HEK293 (cell line): ENCODE results near the gene LCN6.

Source experiments
- CTCF ChIA-PET: fragments of 350-600 bp; formaldehyde crosslinking; extraction: SDS; loops from one replicate; lab custom pipeline; 2021; ENCODE audit warnings: antibody characterized with exemption; lab: Yijun Ruan, JAX
- POLR2A ChIA-PET: fragments of 300-600 bp; formaldehyde crosslinking; extraction: SDS; loops from one replicate; lab custom pipeline; 2020; ENCODE audit warnings: antibody characterized with exemption, inconsistent platforms; lab: Yijun Ruan, JAX
- H3K27ac ChIP-seq: fragments of 200-500 bp; sonication (Bioruptor generic); 2 replicates; pipeline ENCODE4 v1.5.1; 2014; ENCODE audit warnings: low read depth, low read length, control low read depth, inconsistent platforms; ENCODE audit errors: extremely low read depth
- H3K36me3 ChIP-seq, 2 experiments: fragments of 200-500 bp in 1 of 2; sonication (Bioruptor generic) in 1 of 2; 1 replicate in 1 of 2; 2 replicates in 1 of 2; pipeline ENCODE4 v1.5.1; 2014 to 2017; ENCODE audit warnings: inconsistent platforms in 2 of 2, low read length in 2 of 2; ENCODE audit not compliant: control insufficient read depth in 2 of 2, insufficient read depth in 1 of 2
- H3K4me1 ChIP-seq: fragments of 200-500 bp; sonication (Bioruptor generic); 2 replicates; pipeline ENCODE4 v1.5.1; 2014; ENCODE audit warnings: mild to moderate bottlenecking, low read length, inconsistent platforms; ENCODE audit not compliant: control insufficient read depth, insufficient read depth
- H3K4me3 ChIP-seq: 2 replicates; pipeline ENCODE4 v1.5.1; 2011; ENCODE audit warnings: low read depth, mild to moderate bottlenecking, control low read depth, low read length, moderate library complexity
- H3K9me3 ChIP-seq: fragments of 200-500 bp; sonication (Bioruptor generic); 2 replicates; pipeline ENCODE4 v1.5.1; 2014; ENCODE audit warnings: low read depth, low read length, inconsistent platforms; ENCODE audit not compliant: control insufficient read depth, insufficient read depth
- GLIS2 ChIP-seq: fragments of 450-650 bp; formaldehyde crosslinking; IDR thresholded peaks from 2 replicates; pipeline ENCODE4 v1.5.1; 2016; ENCODE audit warnings: missing biosample characterization, missing genetic modification characterization
- HOXA7 ChIP-seq: sonication (generic); formaldehyde crosslinking; IDR thresholded peaks from 2 replicates; pipeline ENCODE4 v1.8.1; 2022; ENCODE audit warnings: missing genetic modification reagents, borderline replicate concordance
- HOXC10 ChIP-seq: sonication (generic); formaldehyde crosslinking; IDR thresholded peaks from 2 replicates; pipeline ENCODE4 v1.8.1; 2023; ENCODE audit warnings: mild to moderate bottlenecking, missing genetic modification reagents
- REPIN1 ChIP-seq: fragments of 450-650 bp; formaldehyde crosslinking; IDR thresholded peaks from 2 replicates; pipeline ENCODE4 v1.5.1; 2017; ENCODE audit warnings: missing biosample characterization, missing genetic modification characterization, low read depth
- SP3 ChIP-seq: fragments of 450-650 bp; formaldehyde crosslinking; IDR thresholded peaks from 2 replicates; pipeline ENCODE4 v1.5.1; 2016; ENCODE audit warnings: missing biosample characterization, missing genetic modification characterization
- ZBTB21 ChIP-seq: fragments of 450-650 bp; formaldehyde crosslinking; IDR thresholded peaks from 2 replicates; pipeline ENCODE4 v1.5.1; 2017; ENCODE audit warnings: missing biosample characterization, missing genetic modification characterization
- ZBTB44 ChIP-seq: fragments of 450-650 bp; IDR thresholded peaks from 2 replicates; pipeline ENCODE4 v1.5.1; 2018; ENCODE audit warnings: missing biosample characterization, mild to moderate bottlenecking, missing genetic modification characterization
- ZFHX2 ChIP-seq: fragments of 450-650 bp; formaldehyde crosslinking; conservative IDR thresholded peaks from 2 replicates; pipeline ENCODE4 v1.5.1; 2016; ENCODE audit warnings: missing biosample characterization, missing genetic modification characterization
- ZNF175 ChIP-seq: fragments of 450-650 bp; formaldehyde crosslinking; IDR thresholded peaks from 2 replicates; pipeline ENCODE4 v1.5.1; 2016; ENCODE audit warnings: missing biosample characterization, missing genetic modification characterization
- ZNF211 ChIP-seq: fragments of 450-650 bp; formaldehyde crosslinking; IDR thresholded peaks from 2 replicates; pipeline ENCODE4 v1.5.1; 2016; ENCODE audit warnings: low read depth, missing biosample characterization, missing genetic modification characterization
- ZNF354C ChIP-seq: fragments of 450-650 bp; formaldehyde crosslinking; IDR thresholded peaks from 2 replicates; pipeline ENCODE4 v1.5.1; 2016; ENCODE audit warnings: missing biosample characterization, missing genetic modification characterization, low read depth, borderline replicate concordance
- ZNF433 ChIP-seq: fragments of 450-650 bp; formaldehyde crosslinking; IDR thresholded peaks from 2 replicates; pipeline ENCODE4 v1.5.1; 2016; ENCODE audit warnings: missing biosample characterization, missing genetic modification characterization, low read depth
- ZNF549 ChIP-seq: fragments of 450-650 bp; IDR thresholded peaks from 2 replicates; pipeline ENCODE4 v1.5.1; 2018; ENCODE audit warnings: missing biosample characterization, missing genetic modification characterization, mild to moderate bottlenecking, inconsistent platforms, moderate library complexity
- ZNF626 ChIP-seq: fragments of 450-650 bp; sonication (Bioruptor Pico); formaldehyde crosslinking; IDR thresholded peaks from 2 replicates; pipeline ENCODE4 v1.5.1; 2018; ENCODE audit warnings: missing biosample characterization, missing genetic modification characterization, inconsistent platforms
- ZNF76 ChIP-seq: fragments of 450-650 bp; formaldehyde crosslinking; IDR thresholded peaks from 2 replicates; pipeline ENCODE4; 2016; ENCODE audit warnings: low read depth, missing biosample characterization, missing genetic modification characterization, borderline replicate concordance
- ZSCAN16 ChIP-seq: fragments of 450-650 bp; formaldehyde crosslinking; IDR thresholded peaks from 2 replicates; pipeline ENCODE4 v1.5.1; 2016; ENCODE audit warnings: missing biosample characterization, missing genetic modification characterization
- TF ChIP-seq, protein P1 (sequence below): fragments of 450-650 bp; formaldehyde crosslinking; conservative IDR thresholded peaks from 2 replicates; pipeline ENCODE4 v1.5.1; 2016; ENCODE audit warnings: low read depth, missing biosample characterization, missing genetic modification characterization
- TF ChIP-seq, protein P2 (sequence below): fragments of 450-650 bp; formaldehyde crosslinking; IDR thresholded peaks from 2 replicates; pipeline ENCODE4 v1.5.1; 2016; ENCODE audit warnings: missing biosample characterization, missing genetic modification characterization

LCN6 gene

GRCh38 chr9:136740491-136740890 is 7.8 kb downstream of the LCN6 start:
- no peak for TF ChIP-seq ZNF211 (tag by site-specific recombination)
- TF ChIP-seq ZNF175 (tag by site-specific recombination), result no peak
- TF ChIP-seq HOXA7, result no peak
- TF ChIP-seq, protein P1, sequence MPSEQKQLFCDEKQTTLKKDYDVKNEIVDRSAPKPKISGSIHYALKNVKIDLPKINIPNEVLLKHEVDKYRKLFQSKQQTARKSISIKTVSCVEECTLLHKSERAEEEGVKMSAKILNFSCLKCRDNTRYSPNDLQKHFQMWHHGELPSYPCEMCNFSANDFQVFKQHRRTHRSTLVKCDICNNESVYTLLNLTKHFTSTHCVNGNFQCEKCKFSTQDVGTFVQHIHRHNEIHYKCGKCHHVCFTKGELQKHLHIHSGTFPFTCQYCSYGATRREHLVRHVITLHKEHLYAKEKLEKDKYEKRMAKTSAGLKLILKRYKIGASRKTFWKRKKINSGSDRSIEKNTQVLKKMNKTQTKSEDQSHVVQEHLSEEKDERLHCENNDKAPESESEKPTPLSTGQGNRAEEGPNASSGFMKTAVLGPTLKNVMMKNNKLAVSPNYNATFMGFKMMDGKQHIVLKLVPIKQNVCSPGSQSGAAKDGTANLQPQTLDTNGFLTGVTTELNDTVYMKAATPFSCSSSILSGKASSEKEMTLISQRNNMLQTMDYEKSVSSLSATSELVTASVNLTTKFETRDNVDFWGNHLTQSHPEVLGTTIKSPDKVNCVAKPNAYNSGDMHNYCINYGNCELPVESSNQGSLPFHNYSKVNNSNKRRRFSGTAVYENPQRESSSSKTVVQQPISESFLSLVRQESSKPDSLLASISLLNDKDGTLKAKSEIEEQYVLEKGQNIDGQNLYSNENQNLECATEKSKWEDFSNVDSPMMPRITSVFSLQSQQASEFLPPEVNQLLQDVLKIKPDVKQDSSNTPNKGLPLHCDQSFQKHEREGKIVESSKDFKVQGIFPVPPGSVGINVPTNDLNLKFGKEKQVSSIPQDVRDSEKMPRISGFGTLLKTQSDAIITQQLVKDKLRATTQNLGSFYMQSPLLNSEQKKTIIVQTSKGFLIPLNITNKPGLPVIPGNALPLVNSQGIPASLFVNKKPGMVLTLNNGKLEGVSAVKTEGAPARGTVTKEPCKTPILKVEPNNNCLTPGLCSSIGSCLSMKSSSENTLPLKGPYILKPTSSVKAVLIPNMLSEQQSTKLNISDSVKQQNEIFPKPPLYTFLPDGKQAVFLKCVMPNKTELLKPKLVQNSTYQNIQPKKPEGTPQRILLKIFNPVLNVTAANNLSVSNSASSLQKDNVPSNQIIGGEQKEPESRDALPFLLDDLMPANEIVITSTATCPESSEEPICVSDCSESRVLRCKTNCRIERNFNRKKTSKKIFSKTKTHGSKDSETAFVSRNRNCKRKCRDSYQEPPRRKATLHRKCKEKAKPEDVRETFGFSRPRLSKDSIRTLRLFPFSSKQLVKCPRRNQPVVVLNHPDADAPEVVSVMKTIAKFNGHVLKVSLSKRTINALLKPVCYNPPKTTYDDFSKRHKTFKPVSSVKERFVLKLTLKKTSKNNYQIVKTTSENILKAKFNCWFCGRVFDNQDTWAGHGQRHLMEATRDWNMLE (tag by site-specific recombination), result no peak
- TF ChIP-seq ZNF626, result no peak
- no peak for TF ChIP-seq GLIS2 (tag by site-specific recombination)
- no peak for TF ChIP-seq ZSCAN16
- TF ChIP-seq ZNF354C, result no peak
- TF ChIP-seq ZFHX2, result no peak
- TF ChIP-seq ZBTB21, result no peak
- no peak for TF ChIP-seq ZNF76
- no peak for TF ChIP-seq ZNF549 (tag by site-specific recombination)
- no peak for TF ChIP-seq ZBTB44 (tag by site-specific recombination)
- Histone ChIP-seq H3K36me3 (no peaks in the 10 kb centered on the region), H3K9me3 (no peaks in the 10 kb centered on the region), H3K4me1 (no peaks in the 10 kb centered on the region), H3K27ac (no peak overlapping the region), H3K4me3 (no peak overlapping the region)
- POLR2A ChIA-PET, result interaction anchor here (1.1 to 2.3 kb wide), 2 partner anchors 11 to 12 kb away, joined by 5 to 7 read pairs; no protein-coding TSS in a partner anchor
- CTCF ChIA-PET, result interaction anchor here (0.6 to 1.1 kb wide), 2 partner anchors 12 to 38 kb away, joined by 3 read pairs; no protein-coding TSS in a partner anchor

DNA sequence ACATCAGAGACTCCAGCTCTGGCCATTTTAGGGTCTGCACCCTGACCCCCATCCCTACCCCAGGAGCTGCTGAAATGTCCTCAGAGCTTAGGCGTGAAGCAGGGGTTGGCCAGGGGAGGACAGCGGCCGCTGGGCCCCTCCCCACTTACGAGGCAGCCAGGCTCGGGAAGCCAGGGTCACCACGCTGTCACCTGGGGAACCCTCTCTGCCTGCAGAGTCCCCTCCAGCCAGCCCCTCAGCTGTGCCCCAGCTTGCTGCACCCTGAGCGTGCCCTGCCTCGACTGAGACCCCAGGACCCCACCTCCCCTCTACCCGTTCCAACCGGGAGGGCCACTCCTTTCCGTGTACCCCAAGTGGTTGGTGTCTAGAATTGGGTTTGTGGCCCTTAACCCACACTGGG is 8.3 kb downstream of the LCN6 start:
- ChIA-PET POLR2A (interaction anchor here (1.1 kb wide), 1 partner anchor 12 kb away, joined by 5 read pairs; no protein-coding TSS in a partner anchor), CTCF (interaction anchor here (0.6 to 1.1 kb wide), 2 partner anchors 12 to 38 kb away, joined by 3 read pairs; no protein-coding TSS in a partner anchor)
- Histone ChIP-seq H3K36me3 (no peaks in the 10 kb centered on the region), H3K27ac (no peak overlapping the region), H3K9me3 (no peaks in the 10 kb centered on the region), H3K4me1 (no peaks in the 10 kb centered on the region), H3K4me3 (no peak overlapping the region)
- TF ChIP-seq REPIN1 (tag by site-specific recombination) (no peak), ZNF433 (tag by site-specific recombination) (no peak), HOXC10 (CRISPR knock-in tag) (no peak), SP3 (no peak)
- TF ChIP-seq, protein P2, sequence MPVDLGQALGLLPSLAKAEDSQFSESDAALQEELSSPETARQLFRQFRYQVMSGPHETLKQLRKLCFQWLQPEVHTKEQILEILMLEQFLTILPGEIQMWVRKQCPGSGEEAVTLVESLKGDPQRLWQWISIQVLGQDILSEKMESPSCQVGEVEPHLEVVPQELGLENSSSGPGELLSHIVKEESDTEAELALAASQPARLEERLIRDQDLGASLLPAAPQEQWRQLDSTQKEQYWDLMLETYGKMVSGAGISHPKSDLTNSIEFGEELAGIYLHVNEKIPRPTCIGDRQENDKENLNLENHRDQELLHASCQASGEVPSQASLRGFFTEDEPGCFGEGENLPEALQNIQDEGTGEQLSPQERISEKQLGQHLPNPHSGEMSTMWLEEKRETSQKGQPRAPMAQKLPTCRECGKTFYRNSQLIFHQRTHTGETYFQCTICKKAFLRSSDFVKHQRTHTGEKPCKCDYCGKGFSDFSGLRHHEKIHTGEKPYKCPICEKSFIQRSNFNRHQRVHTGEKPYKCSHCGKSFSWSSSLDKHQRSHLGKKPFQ (tag by site-specific recombination), result no peak
